22Rv1 (cell line): ENCODE results near the gene PRRC2B.
"Not testable (repeated sequence)": the region's sequence is repeated elsewhere in the genome, so short reads cannot be mapped to it uniquely, and the experiment has no call there.

ENCODE experiments used
- H3K27ac ChIP-seq: fragments of 450-650 bp; 2 replicates; pipeline ENCODE4 v1.5.1; 2017
- CTCF ChIP-seq: fragments of 450-650 bp; IDR thresholded peaks from 2 replicates; pipeline ENCODE4 v1.5.1; 2017; ENCODE audit warnings: mild to moderate bottlenecking
- ZFX ChIP-seq: fragments of 450-650 bp; IDR thresholded peaks from 2 replicates; pipeline ENCODE4 v1.6.1; 2017; ENCODE audit warnings: antibody characterized with exemption, borderline replicate concordance

The PRRC2B gene

GRCh38 chr9:131393622-131394463 lies at the start of gene PRRC2B:
TSS of gene PRRC2B (plus strand) at chr9:131394086. CDS start at chr9:131430145, 36,059 bp downstream.
- peak within 1 kb of the TSS; percentile 94 for H3K27ac ChIP-seq
- TF ChIP-seq ZFX (no peak), CTCF (peak; percentile 89)

- H3K27ac ChIP-seq = not testable (repeated sequence)
Observed at GRCh38 chr9:131344931-131345535, 48.9 kb upstream of the PRRC2B start.

- H3K27ac ChIP-seq = no peak overlapping the region
- TF ChIP-seq CTCF = no peak
- TF ChIP-seq ZFX = no peak
Observed at GRCh38 chr9:131346559-131346958, 47.3 kb upstream of the PRRC2B start.

- H3K27ac ChIP-seq = no peak overlapping the region
- TF ChIP-seq CTCF (no peak), ZFX (no peak)
Observed at GRCh38 chr9:131347376-131348020, 46.4 kb upstream of the PRRC2B start.

- TF ChIP-seq CTCF (no peak), ZFX (no peak)
- H3K27ac ChIP-seq = no peak overlapping the region
Observed at GRCh38 chr9:131348631-131349521, 45.0 kb upstream of the PRRC2B start.

GRCh38 chr9:131349522-131349880 lies 44.4 kb upstream of the PRRC2B start:
- no peak overlapping the region for H3K27ac ChIP-seq
- TF ChIP-seq CTCF = no peak
- TF ChIP-seq ZFX = no peak

GRCh38 chr9:131349881-131350563 lies 43.9 kb upstream of the PRRC2B start:
- H3K27ac ChIP-seq = no peak overlapping the region
- TF ChIP-seq ZFX (no peak), CTCF (peak; percentile 95)

- not testable (repeated sequence) for H3K27ac ChIP-seq
Observed at GRCh38 chr9:131356479-131356878, 37.4 kb upstream of the PRRC2B start.
